NCI-H2227 treated with DMSO at 0.1 percent for 48 hours (cell line): ENCODE data around the gene WBP2.

Source experiments
- DNase-seq: peaks from one replicate; lab custom pipeline; 2025; lab: John Stamatoyannopoulos, UW

Gene WBP2

GRCh38 chr17:75844530-75845057 is 10.5 kb downstream of the WBP2 start:
- DNase-seq: no peak

GRCh38 chr17:75843577-75844529 is 11.3 kb downstream of the WBP2 start, which contains the start of gene UNC13D:
Gene UNC13D, minus strand, starts transcription at chr17:75844404. Its CDS starts 67 bp downstream, at chr17:75844337.
- DNase-seq: no peak

- DNase-seq: no peak
Measured at GRCh38 chr17:75842963-75843576, 12.1 kb downstream of the WBP2 start.

- DNase-seq: no peak
Measured at GRCh38 chr17:75842411-75842810, 12.7 kb downstream of the WBP2 start.

- no peak for DNase-seq
Measured at GRCh38 chr17:75840799-75841164, 14.4 kb downstream of the WBP2 start.

- DNase-seq: no peak
Measured at GRCh38 chr17:75839942-75840798, 15.0 kb downstream of the WBP2 start.

GRCh38 chr17:75838410-75838809 is 16.7 kb downstream of the WBP2 start:
- DNase-seq: no peak

- DNase-seq: no peak
Measured at GRCh38 chr17:75837899-75838298, 17.2 kb downstream of the WBP2 start.

- no peak for DNase-seq
Measured at GRCh38 chr17:75836605-75837004, 18.5 kb downstream of the WBP2 start.

GRCh38 chr17:75835654-75835987 is 19.5 kb downstream of the WBP2 start:
- DNase-seq: no peak

- DNase-seq: no peak
Measured at GRCh38 chr17:75834928-75835653, 20.0 kb downstream of the WBP2 start.

GRCh38 chr17:75834279-75834920 is 20.7 kb downstream of the WBP2 start:
- no peak for DNase-seq

- DNase-seq: peak; percentile 14
Measured at GRCh38 chr17:75832652-75833400, 22.3 kb downstream of the WBP2 start.

- no peak for DNase-seq
Measured at GRCh38 chr17:75832164-75832651, 22.9 kb downstream of the WBP2 start.

GRCh38 chr17:75831032-75831571 is 24.0 kb downstream of the WBP2 start:
- no peak for DNase-seq

GRCh38 chr17:75830164-75831031 is 24.7 kb downstream of the WBP2 start:
- DNase-seq: no peak

GRCh38 chr17:75829747-75830146 is 25.4 kb downstream of the WBP2 start:
- no peak for DNase-seq

- DNase-seq: no peak
Measured at GRCh38 chr17:75828741-75829140, 26.4 kb downstream of the WBP2 start.

- DNase-seq: no peak
Measured at GRCh38 chr17:75828076-75828400, 27.1 kb downstream of the WBP2 start.
